ENCODE results near the gene TSEN2. TPM values are rescaled to one million over a fixed set of nuclear protein-coding genes. Genes with fewer than 3 reads are reported as not detected.

The TSEN2 gene
- total RNA-seq, 1 experiment from 2014 or later, result 26.8 TPM

DNA sequence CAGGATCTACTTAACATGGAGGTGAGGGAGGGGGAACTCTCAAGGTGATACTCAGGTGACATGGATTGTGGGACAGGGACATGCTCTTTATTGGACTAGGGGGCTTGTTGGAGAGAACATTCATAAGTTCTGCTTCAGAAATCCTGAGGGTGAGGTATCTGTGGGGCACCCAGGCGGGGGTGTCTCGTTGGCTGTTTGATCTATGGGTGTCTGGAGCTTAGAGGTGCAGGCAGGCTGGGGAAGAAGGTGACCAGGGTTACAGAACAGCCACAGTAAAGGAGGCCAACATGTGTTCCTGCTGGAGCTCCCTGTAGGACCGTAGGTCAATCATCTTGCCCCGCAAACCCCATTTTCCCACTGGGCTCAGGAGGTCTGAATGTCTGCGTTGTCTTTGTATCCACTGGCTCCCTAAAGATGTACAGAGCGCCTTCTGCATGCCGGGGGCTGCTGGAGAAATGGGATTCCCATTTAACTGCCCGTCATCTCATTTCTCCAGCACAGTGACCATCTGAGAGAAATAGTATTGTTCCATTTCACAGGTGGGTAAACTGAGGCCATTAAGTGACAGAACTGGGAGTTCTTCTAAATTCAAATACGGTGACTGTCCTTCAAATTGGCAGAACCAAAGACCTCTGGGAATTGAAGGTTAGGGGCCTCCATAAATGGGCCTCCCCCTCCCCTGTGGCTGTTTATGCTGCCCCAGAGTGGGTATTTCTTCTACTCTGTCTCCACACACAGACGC lies 40.3 kb upstream of the TSEN2 start:
- Histone ChIP-seq H3K9me3 (ENCODE audit: insufficient read depth, low read depth) (no peaks in the 10 kb centered on the region), H2AFZ (0 out of 2 replicates have a peak overlapping the region, but pooled peaks have one; percentile 3), H3K79me2 (ENCODE audit: low read depth) (0 out of 2 replicates have a peak, but pooled peaks cover 4% of the 10 kb centered on the region), H3K27me3 (ENCODE audit: insufficient read depth, low read depth) (no peaks in the 10 kb centered on the region), H3F3A (ENCODE audit: insufficient read depth, low read depth) (peaks cover 52% of the 10 kb centered on the region), H3K27ac (peak overlapping the region; percentile 100), H3K4me2 (peak overlapping the region; percentile 84), H3K36me3 (ENCODE audit: low read depth) (no peaks in the 10 kb centered on the region), H3K4me3 (peak overlapping the region; percentile 47), H4K20me1 (ENCODE audit: insufficient read depth) (no peaks in the 10 kb centered on the region), H3K4me1 (replicated peaks; ENCODE audit: insufficient read depth) (peaks cover 68% of the 10 kb centered on the region), H3K9me2 (ENCODE audit: insufficient read depth) (no peaks in the 10 kb centered on the region)
- intact Hi-C loops (cut with micrococcal nuclease; ENCODE audit: unreplicated experiment), result loop anchor here (1.0 to 2.0 kb wide), 2 partner anchors 27 to 35 kb away; no protein-coding TSS in a partner anchor
- no peak for TF ChIP-seq EZH2 (IDR thresholded peaks at IDR 0.05; ENCODE audit: low read depth)
- TF ChIP-seq, protein P1, sequence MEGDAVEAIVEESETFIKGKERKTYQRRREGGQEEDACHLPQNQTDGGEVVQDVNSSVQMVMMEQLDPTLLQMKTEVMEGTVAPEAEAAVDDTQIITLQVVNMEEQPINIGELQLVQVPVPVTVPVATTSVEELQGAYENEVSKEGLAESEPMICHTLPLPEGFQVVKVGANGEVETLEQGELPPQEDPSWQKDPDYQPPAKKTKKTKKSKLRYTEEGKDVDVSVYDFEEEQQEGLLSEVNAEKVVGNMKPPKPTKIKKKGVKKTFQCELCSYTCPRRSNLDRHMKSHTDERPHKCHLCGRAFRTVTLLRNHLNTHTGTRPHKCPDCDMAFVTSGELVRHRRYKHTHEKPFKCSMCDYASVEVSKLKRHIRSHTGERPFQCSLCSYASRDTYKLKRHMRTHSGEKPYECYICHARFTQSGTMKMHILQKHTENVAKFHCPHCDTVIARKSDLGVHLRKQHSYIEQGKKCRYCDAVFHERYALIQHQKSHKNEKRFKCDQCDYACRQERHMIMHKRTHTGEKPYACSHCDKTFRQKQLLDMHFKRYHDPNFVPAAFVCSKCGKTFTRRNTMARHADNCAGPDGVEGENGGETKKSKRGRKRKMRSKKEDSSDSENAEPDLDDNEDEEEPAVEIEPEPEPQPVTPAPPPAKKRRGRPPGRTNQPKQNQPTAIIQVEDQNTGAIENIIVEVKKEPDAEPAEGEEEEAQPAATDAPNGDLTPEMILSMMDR (conservative IDR thresholded peaks at IDR 0.05), result no peak
- BruUV-seq (replicated peaks), result no TSS peak
- DNase-seq, result no peak
- ChIA-PET CTCF (interaction anchor here (0.7 to 1.0 kb wide), 2 partner anchors 26 to 27 kb away, joined by 3 read pairs; no protein-coding TSS in a partner anchor), POLR2A (ENCODE audit: unreplicated experiment) (no interaction called here)

- Histone ChIP-seq H4K20me1 (ENCODE audit: insufficient read depth) (no peaks in the 10 kb centered on the region), H3F3A (ENCODE audit: insufficient read depth, low read depth) (peaks cover 56% of the 10 kb centered on the region), H3K27me3 (ENCODE audit: insufficient read depth, low read depth) (no peaks in the 10 kb centered on the region), H3K79me2 (ENCODE audit: low read depth) (0 out of 2 replicates have a peak, but pooled peaks cover 4% of the 10 kb centered on the region), H3K36me3 (ENCODE audit: low read depth) (no peaks in the 10 kb centered on the region), H2AFZ (0 out of 2 replicates have a peak overlapping the region, but pooled peaks have one; percentile 3), H3K4me2 (peak overlapping the region; percentile 84), H3K4me3 (peak overlapping the region; percentile 47), H3K9me2 (ENCODE audit: insufficient read depth) (no peaks in the 10 kb centered on the region), H3K4me1 (replicated peaks; ENCODE audit: insufficient read depth) (peaks cover 76% of the 10 kb centered on the region), H3K27ac (peak overlapping the region; percentile 100), H3K9me3 (ENCODE audit: insufficient read depth, low read depth) (no peaks in the 10 kb centered on the region)
- ChIA-PET POLR2A (ENCODE audit: unreplicated experiment) (interaction anchor here (0.6 to 0.7 kb wide), 3 partner anchors 25 to 1041 kb away, joined by 3 to 6 read pairs (median 3); no protein-coding TSS in a partner anchor), CTCF (no interaction called here)
- BruUV-seq (replicated peaks), result TSS peak; percentile 88
- TF ChIP-seq, protein P1 (conservative IDR thresholded peaks at IDR 0.05), result no peak
- TF ChIP-seq EZH2 (IDR thresholded peaks at IDR 0.05; ENCODE audit: low read depth), result no peak
- intact Hi-C loops (cut with micrococcal nuclease; ENCODE audit: unreplicated experiment), result loop anchor here (1.0 to 2.0 kb wide), 4 partner anchors 26 to 252 kb away; no protein-coding TSS in a partner anchor
- peak; percentile 92 to 99 for DNase-seq
These were observed 39.5 kb upstream of the TSEN2 start for GRCh38 chr3:12444582-12445471.
